GF-D8 (cell line): ENCODE results near the gene ITPK1.

Experiments
- DNase-seq: peaks from one replicate; lab custom pipeline; 2025; lab: John Stamatoyannopoulos, UW

Gene ITPK1

GRCh38 chr14:92937051-92937937, 178.4 kb downstream of the ITPK1 start:
- DNase-seq: no peak

- no peak for DNase-seq
Observed at GRCh38 chr14:92936085-92936484, 179.6 kb downstream of the ITPK1 start.

GRCh38 chr14:92935446-92935845, 180.3 kb downstream of the ITPK1 start:
- DNase-seq: no peak

- no peak for DNase-seq
Observed at GRCh38 chr14:92934196-92935085, 181.3 kb downstream of the ITPK1 start.

DNA sequence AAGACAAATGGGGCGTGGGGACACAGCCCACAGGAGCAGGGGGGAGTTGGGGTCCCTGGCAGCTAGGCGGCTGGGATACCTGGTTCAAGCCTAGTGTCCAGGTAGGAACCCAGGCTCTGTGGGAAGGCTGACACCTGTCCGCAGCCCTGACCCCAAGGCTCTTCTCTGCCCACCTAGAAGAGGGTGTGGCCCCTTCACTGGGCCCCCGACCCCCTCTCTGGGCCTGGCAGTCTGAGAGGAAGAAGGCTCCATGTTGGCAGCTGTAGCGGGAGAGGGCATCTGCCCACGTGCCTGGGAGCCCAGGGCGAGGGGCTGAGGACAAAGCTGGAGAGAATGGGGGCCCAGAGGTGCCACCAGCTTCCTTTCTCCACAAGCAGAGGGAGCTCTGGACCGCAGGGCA, 182.2 kb downstream of the ITPK1 start:
- no peak for DNase-seq

- DNase-seq: no peak
Observed at GRCh38 chr14:92932448-92933395, 183.0 kb downstream of the ITPK1 start.

DNA sequence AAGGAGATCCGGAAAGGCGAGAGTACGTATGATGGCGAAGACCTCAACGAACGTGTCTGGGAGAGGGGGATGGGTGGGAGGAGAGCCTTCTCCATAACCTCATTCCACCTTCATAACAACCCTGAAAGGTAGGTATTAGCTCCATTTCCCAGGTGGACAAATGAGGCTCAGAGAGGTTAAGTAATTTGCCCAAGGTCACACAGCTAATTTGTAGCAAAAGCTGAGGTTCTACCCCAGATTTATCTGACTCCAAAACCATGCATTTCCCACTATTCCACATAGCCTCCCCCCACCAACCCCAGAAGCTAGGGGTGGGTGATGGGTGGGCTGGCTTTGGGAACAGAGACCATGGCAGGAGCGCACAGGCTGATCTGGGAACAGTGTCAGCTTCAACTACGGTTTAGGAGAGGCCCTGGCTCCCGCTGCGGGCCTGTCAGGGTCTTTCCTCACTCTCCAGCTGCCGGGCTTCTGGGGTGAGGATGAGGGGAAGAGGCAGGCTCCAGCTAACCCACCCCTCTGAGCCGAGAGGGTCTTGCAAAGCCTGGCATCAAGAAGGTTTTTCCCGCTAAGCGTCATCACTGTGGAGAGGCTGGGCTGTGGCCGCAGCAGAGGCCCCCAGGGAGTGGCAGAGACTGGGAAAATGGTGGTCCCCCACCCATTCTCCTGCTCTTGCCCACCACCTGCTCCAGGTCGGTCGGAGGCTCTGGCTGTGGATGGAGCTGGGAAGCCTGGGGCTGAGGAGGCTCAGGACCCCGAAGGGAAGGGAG, 183.9 kb downstream of the ITPK1 start:
- DNase-seq: no peak

- DNase-seq: no peak
Observed at GRCh38 chr14:92930737-92931602, 184.8 kb downstream of the ITPK1 start.

GRCh38 chr14:92929689-92930608, 185.8 kb downstream of the ITPK1 start:
- no peak for DNase-seq

DNA sequence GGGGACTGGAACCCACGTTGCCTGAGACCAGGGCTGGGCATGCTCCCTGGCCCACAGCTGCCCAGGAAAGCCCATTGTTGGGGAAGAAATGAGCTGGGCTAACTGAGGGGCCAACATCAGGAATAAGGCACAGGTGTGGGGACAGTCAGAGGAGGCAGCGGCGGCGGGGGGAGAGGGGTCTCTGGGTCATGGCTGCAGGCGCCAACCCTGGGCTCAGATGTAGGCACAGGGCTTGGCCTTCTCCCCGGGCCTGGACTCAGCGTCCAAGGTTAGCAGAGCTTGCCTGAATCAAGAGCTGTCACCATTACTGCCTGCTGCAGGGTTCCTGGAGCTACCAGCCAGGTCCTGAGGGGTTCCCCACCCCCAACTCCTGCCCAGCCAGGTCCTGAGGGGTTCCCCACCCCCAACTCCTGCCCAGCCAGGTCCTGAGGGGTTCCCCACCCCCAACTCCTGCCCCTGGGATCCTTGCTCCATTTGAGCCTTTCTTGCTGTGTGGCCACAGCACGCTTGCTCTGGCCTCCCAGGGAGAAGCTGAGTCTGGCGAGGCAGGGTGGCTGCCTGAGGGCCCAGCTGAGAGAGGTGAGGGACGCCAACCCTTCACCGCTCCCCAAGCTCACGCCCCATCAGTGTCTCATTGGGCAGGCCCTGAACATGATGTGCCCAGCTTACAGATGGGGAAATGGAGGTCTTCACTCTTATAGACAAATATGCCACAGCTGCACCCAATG, 186.6 kb downstream of the ITPK1 start:
- DNase-seq: no peak

DNA sequence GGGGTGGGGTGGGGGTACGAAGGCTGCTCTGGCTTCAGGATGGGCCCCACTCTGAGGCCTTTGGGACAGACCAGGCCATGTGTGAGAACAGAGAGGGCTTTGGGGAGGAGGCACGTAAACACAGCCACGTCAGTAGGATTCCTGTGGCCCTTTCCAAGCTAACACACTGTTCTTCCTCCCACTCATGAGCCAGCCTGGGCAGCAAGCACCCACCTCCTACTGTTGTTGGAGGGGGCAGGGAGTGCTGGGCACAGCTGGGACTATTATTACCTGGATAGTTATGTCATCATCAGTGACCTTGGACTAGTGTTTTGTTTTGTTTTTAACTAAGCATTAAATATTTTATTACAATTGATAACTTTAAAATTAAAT, 187.5 kb downstream of the ITPK1 start:
- no peak for DNase-seq

DNA sequence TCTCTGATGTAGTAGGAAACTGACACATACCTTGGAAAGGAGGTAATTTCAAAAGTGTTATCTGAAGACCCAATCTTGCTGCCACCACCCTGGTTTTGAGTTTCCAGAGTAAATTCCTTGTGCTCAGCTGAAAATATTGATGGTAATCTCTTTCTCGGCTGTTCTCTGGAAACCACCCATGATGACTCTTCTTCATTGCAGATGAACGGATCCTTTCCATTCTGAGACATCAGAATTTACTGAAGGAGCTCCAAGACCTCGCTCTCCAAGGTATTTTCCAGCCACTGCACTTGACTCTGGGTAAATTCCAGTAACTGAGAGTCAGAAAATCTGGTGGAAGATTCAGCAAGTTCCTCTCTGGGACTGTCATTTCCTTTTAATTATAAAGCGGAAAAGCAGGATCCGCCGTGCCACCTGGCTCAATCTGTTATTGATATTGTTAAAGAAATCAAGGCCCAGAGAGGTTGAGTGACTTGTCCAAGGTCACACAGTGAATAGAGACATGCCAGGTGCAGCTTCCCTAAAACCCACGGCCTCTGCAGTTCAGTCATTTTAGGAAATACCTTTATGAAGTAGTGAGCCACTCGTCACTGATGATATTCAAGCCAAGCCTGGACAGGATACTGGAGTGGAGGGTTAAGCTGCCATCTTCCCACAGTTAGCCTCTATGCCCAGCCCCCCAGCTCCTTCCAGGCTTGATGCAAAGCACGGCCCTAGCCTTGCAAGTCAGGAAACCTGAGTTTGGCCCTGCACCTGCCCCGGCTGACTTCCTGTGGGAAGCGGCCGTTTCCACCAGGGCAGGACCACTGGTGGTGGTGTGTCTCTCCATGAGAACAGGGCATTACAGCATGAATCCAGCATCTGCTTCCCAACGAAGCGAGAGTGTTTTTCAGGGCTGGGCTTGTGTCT, 188.1 kb downstream of the ITPK1 start:
- no peak for DNase-seq

GRCh38 chr14:92926931-92927330, 188.8 kb downstream of the ITPK1 start:
- no peak for DNase-seq

DNA sequence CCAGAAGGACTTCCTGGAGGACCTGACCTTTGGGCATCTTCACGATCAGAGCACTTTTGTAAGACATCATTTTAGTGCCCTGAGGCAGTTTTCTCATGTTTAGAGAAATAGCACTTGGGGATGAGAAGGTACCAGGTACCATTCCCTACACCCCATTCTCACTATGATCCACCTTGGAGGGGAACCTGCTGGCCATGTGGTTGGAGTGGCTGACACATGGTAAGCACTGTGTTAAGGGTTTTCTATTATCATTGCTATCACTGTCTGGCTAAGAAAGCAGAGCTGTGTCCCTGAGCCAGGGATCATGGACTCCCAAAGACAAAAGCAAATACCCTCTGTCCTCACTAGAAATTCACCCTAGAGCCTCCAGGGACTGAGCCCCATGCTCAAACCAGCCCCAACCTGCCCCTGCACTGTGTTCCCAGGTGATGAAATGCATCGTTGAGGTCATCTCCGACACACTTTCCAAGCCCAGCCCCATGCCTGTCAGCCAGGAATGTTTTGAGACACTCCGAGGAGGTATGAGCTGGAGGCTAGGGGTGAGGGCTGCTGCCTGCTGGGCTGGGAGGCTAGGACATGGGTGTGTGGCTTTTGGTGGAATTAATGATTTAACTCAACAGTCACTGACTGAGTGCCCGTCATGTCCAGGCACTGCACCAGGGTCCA, 189.4 kb downstream of the ITPK1 start:
- no peak for DNase-seq

DNA sequence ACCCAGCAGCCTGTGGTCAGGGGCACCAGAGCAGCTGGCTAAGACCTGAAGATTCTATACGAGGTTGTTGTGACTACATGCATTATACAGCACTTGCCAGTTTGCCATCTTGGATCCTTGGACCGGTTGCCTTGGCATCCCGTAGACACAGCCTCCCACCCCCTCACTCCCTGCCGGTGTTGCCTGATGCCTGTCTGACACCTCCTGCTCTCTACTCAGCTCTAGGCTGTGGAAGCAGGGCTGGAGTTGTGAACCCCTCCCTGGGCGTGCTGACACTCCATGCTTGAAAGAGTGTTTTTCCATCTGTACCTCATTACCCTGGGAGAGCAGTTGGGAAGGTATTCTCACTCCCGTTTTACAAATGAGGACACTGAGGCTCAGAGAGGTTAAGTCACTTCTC, 190.3 kb downstream of the ITPK1 start:
- DNase-seq: no peak

GRCh38 chr14:92924247-92924646, 191.5 kb downstream of the ITPK1 start:
- DNase-seq: no peak

GRCh38 chr14:92923744-92924103, 192.0 kb downstream of the ITPK1 start:
- DNase-seq: no peak
